GM19240 (cell line): ENCODE data around the gene SLC7A6.

Source experiments
- DNase-seq: peaks from one replicate; pipeline ENCODE4 v3.0.0; 2011; ENCODE audit warnings: low spot score; ENCODE audit not compliant: insufficient read length

Gene SLC7A6

GRCh38 chr16:68264128-68265077, at the start of gene SLC7A6:
Gene SLC7A6, plus strand, starts transcription at chr16:68264526. Its CDS starts 10,201 bp downstream, at chr16:68274727.
- peak; percentile 87 for DNase-seq

GRCh38 chr16:68214726-68215125, 49.6 kb upstream of the SLC7A6 start:
- no peak for DNase-seq

DNA sequence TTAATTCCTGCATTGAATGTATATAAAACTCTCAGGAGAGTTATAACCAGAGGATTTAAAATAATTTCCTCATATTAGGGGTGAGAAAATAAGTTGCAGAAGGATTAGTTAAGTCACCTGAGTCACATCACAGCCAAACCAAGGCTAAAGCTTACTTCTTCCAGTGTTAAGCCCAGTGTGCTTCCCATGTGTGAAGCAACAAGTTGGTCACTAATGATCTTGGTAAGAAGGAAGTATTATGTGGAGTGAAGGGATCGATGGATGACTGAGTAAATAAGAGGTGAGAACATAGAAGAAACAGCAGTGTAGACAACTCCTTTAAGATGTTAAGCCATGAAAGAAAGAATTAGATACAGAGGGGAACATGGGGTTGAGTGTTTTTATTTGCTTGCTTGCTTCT, 49.0 kb upstream of the SLC7A6 start:
- DNase-seq: no peak

DNA sequence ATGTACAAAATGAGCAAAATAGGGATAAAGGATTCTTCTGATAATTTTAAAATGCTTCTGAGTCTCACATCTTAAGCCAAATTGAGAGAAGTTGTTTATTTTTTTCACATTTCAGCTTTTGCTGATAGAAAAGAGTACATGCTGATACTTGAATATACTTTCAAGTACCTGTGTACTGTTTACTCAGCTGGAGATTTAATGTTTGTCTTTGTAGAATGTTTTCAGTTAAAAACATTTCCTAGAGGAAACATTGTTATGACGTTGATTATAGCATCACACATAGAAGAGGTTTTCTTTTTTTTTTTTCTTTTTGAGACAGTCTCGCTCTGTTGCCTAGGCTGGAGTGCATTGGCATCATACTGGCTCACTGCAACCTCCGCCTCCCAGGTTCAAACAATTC, 48.1 kb upstream of the SLC7A6 start:
- no peak for DNase-seq

- DNase-seq: no peak
Measured at GRCh38 chr16:68217506-68217905, 46.8 kb upstream of the SLC7A6 start.

DNA sequence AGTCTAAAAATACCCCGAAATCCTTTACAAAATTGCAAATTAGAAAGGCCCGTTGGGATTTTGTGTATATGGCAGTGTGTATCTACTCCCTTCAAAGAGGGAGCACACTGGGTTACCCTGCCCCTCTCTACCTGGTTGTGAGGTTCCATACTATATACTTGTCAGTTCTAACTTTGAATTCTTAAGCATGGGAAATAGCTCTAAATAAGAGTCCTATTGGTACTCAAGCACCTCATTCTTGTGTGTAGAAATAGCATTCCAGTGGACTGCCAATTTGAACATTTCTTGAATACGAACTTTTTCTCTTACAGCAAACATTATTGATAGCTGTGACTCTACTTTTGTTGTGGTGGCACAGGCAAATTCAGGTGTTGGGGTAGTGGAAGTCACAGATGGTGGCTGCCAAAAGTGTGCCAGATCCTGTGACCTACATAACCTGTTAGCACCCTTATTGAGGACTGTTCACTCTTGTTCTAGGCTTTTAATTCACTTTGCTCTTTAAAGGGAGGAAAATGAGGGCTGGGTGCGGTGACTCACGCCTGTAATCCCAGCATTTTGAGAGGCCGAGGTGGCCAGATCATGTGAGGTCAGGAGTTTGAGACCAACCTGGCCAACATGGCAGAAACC, 44.5 kb upstream of the SLC7A6 start:
- DNase-seq: no peak

GRCh38 chr16:68223072-68223471, 41.3 kb upstream of the SLC7A6 start:
- DNase-seq: no peak

GRCh38 chr16:68226116-68226515, 38.2 kb upstream of the SLC7A6 start:
- DNase-seq: no peak

GRCh38 chr16:68227183-68227793, 37.0 kb upstream of the SLC7A6 start:
- DNase-seq: no peak

DNA sequence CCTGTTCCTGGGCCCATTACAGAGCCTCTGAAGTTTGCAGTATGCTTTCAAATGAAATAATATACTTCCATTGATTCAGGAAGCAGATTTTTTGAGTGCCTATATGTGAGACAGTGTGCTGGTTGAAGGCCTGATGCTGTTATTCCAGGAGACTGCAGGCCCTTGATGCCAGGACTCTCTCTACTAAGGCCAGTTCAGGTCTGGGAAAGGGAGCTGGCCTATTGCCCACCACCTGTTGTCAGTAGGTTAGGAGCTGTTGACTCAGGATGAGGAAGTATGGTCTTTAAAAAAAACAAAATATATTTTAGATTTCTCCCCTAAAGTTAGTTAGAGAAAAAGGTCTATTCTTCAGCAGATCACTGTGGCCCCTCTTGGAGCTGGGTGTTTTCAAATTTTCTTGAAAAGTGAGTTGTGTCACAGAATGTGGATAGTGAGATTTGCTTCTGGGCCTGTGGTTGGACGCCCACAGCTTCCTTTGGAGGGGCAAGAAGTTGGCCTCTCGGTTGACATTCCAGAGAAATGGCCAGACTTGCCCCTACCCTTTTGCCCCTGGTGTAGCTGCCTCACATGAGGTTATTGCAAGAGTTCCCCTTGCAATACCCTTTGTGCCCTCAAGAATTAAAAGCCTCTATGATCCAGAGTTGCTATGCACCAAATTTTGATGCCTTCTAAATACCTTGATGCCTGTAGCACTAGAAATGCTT, 36.3 kb upstream of the SLC7A6 start:
- no peak for DNase-seq

DNA sequence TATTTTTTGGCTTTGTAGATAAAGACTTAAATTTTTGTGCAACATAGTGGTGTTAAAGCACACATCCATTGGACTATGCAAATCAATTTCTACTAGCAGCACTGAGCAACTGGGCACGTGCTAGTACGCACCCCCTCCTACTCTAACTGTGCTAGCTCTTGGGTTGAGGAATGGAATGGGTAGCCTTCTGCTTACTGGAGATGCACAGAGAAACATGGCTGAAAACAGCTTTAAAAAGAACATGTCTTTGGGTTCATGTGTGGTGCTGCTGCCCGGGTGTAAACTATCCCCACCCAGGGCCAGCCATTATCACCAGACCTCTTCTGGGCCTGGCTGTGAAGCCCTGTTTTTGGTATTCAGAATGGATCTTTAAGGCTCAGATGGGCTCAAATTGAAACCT, 35.7 kb upstream of the SLC7A6 start:
- DNase-seq: no peak

DNA sequence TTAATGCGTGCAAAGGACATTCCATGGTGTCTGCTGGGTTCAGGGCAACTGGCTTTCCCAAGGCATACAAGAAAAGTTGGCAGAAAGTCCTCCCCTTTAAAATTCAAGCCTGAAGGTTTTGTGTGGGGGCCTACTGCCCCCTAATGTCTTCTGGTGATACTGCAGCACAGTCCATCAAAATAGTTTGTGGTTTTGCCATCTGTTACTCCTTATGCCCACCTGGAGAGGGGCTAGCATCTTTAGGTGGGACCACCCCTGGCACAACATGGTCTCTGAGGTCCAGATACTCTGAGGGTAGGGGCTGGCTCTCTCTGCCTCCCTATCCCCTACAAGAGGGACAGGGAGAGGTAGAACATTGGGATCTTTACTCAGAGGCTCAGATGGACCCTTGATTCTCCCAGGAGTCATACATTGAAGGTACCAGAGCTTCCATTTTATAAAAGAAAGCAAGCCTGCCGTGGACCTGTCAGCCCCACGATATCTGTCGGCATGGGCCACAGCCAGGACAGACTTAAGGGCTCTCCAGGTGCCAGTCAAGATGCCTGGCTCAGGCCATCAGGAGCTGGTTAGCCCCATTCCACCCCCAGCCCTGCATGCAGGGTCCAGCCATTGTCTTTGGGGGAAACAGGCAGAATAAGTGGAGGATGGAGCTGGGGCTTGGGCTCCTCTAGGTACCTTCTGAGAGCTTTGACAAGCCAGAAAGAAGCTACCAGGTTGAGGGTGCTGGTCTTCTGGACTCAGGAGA, 34.7 kb upstream of the SLC7A6 start:
- no peak for DNase-seq

DNA sequence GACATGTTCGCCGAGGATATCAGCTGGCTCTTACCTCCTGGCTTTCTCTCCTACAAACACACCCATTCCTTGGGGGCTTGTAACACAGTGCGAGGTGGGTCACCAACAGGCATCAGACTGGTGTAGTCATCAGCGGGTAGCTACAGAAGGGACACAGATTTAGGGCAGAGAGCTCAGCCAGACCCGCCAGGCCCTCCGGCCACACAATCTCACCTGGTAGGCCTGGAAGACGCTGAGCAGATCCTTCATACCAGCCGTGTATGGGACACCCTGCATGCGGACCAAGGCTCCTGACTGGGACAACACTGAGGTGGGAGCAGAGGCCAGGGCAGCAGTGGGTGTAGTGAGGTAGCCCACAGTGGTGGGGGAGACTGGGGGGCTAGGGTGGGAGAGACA, 34.2 kb upstream of the SLC7A6 start:
- DNase-seq: no peak

GRCh38 chr16:68230956-68231355, 33.4 kb upstream of the SLC7A6 start:
- no peak for DNase-seq

DNA sequence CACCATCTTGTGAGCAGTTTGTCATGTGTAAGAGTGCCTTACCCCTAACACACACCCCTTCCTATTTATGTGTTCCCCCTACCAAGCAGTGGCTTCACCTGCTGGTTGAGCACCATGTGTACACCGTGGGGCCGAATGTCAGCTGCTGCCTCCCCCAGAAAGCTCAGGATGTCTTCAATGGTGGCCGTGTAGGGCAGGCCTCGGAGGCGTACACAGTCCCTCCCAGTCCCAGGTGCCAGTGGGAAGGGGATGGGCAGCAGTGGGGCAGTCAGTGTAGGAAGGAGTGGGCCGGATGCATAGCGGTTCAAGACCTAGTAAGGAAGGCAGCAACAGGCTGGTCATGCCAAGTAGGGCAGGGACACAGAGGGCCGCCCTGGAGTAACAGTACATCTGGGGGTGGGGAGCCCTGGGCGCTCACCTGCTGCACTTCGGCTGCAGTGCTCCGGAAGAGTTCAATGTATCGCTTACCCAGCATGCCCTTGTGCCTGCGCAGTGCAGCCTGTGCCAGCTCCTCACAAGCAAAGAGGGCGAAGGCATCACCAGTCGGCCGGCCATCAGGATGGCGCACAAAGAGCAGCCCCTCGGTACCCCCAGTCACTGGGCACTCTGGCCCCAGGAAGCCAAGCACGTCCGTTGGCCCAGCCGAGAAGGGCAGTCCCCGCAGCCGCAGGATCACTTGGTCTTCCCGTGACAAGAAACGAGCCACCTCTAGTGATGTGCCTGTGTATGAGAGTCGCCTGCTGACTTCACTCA, 32.8 kb upstream of the SLC7A6 start:
- no peak for DNase-seq

DNA sequence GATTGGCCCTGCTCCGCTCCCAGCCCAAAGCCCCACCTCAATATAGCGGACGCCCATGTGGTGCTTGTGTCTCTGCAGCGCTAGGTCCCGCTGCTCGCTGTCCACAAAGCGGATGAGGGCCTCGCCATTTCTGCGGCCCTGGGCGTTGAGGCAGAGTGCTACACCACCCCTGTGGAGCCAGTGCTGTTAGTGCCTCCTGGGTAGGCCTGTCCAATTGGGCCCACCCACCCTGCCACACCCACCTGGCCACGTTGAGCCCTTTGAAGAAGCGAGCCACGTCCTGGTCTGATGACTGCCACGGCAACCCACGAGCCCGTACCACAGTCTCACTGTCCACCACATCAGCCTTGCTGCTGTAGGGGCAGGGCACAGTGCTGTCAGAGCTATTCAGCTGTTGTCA, 32.0 kb upstream of the SLC7A6 start:
- no peak for DNase-seq

DNA sequence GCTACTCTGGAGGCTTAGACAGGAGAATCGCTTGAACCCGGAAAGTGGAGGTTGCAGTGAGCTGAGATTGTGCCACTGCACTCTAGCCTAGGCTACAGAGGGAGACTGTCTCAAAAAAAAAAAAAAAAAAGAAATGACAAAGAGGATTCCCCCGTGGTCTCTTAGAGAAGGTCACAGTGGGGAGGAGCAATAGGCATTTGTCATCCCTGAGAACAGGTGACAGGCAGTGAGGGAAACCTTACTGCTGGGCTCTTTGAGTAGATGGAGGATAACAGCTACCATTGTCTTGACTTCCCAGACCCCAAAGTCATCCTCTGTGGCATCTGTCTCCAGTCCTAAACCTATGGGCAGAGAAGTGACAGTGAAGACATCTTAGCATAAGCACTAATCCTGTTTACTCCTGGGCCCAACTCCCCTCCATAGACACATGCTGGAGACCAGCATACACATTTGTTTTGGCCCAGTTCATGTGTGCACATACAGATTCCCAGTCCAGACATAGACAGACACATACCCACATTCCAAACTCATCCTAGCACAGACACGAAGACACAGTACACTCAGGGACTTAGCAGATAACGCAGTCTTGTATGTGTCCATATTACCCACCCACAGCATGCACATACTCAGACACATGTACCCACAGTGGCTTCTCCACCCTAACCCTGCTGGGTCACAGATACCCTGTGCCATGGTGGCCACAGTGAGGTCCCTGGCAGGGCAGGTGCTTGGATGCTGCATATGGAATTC, 31.1 kb upstream of the SLC7A6 start:
- no peak for DNase-seq

DNA sequence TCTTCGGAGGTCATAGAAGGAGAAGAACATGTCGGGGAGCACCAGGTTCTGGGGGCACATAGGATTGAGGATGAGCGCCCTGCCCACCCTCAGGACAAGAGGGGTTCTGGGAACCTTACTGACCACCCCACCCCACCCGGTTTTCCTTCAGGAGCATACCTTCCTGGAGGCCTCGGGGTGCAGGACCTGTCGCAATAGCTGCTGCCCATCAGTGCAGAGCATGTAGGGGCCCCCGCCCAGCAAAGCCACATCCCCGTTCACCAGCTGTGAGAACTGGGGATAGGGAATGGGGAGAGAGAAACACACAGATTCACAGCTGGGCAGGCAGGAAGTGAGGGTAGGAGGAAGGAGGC, 30.5 kb upstream of the SLC7A6 start:
- no peak for DNase-seq

DNA sequence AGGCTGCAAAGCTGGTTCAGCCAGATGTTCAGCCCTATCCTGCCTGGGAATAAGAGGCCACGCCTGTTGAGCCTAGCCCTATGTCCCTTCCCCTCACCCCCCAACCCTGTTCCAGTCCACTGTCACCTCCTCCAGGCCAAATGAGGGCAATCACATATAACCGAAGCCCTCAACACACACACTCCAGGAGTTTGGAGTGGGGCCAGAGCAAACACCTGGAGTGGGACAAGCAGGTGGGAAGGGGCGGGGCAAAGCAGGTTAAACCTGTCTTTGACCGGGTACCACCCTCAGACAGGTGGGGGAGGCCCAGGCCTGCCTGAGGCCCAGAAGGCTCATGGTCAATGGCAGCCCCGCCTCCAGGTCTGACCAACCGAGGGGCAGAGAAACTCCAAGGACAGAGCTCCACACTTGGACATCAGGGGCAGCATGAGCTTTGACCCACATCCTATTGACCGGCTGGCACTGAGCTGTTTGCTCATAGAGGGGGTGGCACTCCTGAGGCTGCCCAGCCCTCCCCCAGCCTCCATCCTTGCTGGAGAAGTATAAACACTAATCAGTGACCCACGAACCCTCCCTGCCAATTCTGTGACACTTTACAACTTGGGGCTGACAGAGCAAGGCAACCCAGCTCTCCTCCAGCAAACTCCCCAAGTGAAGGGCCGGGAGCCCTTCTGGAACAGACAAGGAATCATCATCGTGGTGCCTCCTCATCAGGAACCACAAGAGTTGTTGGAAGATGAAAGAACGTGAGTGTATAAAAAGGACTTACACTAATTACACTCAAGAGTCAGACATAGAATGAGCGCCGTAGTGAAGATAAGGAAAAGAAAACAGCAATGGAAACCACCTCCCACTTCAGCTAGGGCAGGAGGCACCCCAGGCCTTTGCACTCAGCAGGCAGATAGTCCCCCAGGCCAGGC, 29.9 kb upstream of the SLC7A6 start:
- DNase-seq: no peak
